Kasumi-1 (cell line): ENCODE measurements around the gene YTHDF1.
"Not testable (repeated sequence)": the region's sequence is repeated elsewhere in the genome, so short reads cannot be mapped to it uniquely, and the experiment has no call there.

Source experiments
- DNase-seq, 2 experiments: peaks; one replicate each; lab custom pipeline; 2025; lab: John Stamatoyannopoulos, UW

The YTHDF1 gene

GRCh38 chr20:63216041-63216848 lies at the start of gene YTHDF1:
YTHDF1 (minus strand) TSS chr20:63216131; CDS start chr20:63215892, 239 bp downstream.
- peak; percentile 90 to 94 for DNase-seq

GRCh38 chr20:63264519-63264918 lies 48.6 kb upstream of the YTHDF1 start:
- no peak for DNase-seq

GRCh38 chr20:63264000-63264399 lies 48.1 kb upstream of the YTHDF1 start:
- no peak for DNase-seq

DNA sequence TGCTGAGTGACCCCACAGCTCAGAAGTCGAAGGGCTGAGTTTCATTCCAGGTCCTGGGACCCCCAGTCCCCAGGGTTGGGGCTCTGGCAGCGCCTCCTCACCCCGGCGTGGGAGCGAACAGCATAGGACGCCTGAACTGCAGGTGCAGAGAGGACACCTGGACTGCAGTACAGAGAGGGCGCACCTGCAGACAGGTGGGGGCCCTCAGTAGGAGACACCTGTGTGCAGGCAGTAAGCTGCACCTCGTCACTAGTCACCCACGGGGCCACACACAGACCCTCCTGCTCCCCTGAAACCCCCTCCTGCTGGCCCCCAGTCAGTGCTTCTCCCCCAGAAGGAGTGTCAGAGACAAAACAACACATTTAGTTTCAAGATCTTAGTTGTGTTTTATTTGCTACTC lies 46.9 kb upstream of the YTHDF1 start:
- DNase-seq: no peak

DNA sequence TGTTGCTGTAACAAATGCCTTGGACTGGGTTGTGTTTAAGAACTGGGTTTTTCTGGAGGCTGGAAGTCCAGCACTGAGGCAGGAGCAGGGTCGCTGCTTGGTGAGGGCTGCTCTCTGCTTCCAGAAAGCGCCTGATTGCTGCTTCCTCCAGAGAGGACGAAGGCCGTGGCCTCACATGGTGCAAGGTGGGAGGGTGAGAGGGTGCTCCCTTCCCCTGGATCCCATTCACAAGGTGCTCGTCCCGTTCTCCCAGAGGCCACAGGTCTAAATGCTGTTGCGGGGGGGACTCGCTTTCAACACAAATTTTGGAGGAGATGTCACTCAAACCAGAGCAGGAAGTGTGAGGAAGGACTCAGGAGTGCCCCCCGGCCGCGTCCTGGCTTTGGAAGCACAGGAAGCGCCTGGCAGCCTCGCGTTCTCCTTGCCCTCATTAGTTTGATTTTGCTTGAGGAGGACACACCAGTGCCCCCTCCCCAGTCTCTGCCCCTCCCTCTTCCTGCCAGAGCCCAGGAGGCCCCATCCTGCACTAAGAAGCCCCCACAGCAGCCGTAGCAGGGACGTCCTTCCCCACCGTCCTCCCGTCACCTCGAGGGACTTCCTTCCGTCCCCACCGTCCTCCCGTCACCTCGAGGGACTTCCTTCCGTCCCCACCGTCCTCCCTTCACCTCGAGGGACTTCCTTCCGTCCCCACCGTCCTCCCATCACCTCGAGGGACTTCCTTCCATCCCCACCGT lies 46.0 kb upstream of the YTHDF1 start:
- no peak for DNase-seq

DNA sequence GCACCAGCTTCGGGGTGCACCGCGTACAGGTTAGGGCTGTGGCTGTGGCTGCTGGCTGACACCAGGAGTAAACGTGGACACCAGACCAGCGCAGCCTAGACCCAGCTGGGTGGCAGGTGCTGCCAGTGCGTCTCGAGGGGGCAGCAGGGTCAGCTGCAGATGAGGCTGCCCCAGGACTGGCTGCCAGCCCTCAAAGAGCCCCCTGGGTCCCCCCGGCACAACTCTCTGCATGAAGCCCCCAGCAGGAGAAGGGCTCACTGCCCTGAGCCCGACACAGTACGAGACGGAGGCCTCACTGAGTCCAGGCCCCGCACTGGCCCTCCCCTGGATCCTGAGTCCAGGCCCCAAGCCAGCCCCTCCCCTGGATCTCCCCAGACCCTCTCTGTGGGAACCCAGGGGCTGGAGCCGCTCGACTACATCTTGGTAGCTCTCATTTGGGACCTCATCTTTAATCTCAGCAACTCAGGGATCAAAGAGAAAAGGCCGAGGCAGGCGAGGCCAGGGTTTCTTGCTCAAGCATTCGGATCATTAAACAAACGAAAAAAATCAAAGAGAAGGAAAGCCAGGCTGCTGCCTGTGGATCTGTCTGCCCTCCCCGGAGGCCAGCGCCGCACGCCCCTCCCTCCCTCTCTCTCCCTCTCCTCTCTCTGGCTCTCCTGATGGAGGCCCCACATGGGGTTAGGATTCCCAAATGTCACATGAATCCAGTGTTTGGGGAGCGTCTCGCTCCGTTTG lies 45.3 kb upstream of the YTHDF1 start:
- no peak for DNase-seq

- no peak for DNase-seq
These were observed 44.6 kb upstream of the YTHDF1 start for GRCh38 chr20:63260521-63260920.

DNA sequence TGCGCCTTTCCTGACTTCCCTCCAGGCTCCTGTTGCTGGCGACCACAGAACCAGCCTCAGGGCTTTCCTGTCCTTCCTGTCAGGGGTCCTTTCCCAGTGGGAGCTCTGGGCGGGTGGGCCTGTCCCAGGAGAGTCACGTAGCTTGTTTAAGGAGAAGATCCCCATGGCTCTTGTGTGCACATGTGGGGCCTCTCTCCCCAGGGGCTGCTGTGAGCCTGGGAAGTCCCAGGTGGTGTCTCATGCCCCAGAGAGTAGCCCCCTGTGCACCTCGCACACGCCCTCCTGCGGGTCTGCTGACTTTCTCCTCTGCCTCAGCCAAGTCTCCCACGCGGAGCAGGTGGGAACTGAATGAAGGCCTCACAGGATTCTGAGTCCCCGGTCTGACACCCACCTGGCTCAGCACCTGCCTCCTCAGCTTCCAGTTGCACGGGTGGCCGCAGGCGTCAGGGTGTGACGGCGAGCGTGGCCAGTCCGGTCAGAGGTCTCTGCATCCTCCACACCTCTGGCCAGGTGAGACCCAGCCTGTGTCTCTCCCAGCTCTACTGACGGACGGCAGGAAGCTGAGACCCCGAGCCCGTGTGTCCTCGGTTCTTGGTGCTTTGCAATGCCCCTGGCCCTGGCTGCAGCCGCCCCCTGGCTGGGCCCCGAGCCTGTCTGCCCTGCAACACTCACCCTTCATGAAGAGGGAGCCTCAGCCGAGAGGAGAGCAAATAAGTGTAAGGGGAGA lies 44.0 kb upstream of the YTHDF1 start:
- no peak for DNase-seq

- DNase-seq: no peak
These were observed 42.9 kb upstream of the YTHDF1 start for GRCh38 chr20:63258781-63259180.

DNA sequence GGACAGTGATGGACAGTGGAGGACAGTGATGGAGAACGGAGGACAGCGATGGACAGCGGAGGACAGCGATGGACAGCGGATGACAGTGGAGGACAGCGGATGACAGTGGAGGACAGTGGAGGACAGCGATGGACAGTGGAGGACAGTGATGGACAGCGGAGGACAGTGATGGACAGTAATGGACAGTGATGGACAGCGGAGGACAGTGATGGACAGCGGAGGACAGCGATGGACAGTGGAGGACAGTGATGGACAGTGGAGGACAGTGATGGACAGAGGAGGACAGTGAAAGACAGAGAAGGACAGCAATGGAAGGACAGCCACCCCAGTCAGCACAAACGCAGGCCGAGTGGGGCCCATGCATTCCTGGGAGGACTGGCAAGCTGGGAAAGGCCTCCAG lies 41.7 kb upstream of the YTHDF1 start:
- DNase-seq: no peak

- no peak for DNase-seq
These were observed 41.0 kb upstream of the YTHDF1 start for GRCh38 chr20:63256954-63257353.

- no peak for DNase-seq
These were observed 40.2 kb upstream of the YTHDF1 start for GRCh38 chr20:63255931-63256704.

DNA sequence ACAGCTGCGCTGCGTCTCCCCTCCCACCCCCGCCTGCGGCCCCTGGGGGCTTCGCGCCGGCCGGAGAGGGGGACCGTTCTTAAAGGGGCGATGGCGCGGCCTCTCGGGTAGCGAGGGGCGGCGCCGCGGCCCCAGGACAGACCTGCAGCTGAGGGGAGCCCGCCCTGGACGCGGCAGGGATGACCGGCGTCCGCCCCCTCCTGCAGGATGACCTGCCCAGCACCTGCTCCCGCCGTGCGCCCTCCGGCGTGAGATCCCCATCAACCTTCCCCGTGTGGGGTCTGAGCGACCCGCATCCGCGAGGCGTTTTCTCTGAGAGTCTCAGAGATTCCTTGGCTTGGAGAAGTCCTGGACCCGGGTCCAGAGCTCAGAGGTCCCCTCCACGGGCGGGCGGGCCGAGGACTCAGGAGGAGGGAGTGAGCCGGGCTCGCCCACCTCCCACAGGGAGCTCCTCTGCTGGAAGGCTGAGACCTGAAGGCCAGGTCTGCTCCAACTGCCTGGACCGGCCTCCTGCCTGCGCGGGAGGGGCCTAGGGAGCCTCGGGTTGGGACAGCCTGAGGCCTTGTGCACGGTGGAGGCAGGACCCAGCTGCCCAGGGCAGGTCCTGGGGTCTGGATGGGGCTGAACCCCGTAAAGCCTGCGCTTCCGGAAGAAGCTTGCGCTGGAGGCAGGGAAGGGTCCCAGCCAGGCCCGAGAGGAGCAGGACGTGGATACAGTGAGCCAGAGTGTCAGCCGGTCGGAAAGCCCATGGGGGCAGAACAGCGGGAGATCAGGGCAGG lies 38.9 kb upstream of the YTHDF1 start:
- DNase-seq: no peak

GRCh38 chr20:63254232-63254605 lies 38.3 kb upstream of the YTHDF1 start, which contains the start of gene NKAIN4:
NKAIN4 (minus strand) TSS chr20:63254463; CDS start chr20:63254450, 13 bp downstream.
- no peak for DNase-seq

DNA sequence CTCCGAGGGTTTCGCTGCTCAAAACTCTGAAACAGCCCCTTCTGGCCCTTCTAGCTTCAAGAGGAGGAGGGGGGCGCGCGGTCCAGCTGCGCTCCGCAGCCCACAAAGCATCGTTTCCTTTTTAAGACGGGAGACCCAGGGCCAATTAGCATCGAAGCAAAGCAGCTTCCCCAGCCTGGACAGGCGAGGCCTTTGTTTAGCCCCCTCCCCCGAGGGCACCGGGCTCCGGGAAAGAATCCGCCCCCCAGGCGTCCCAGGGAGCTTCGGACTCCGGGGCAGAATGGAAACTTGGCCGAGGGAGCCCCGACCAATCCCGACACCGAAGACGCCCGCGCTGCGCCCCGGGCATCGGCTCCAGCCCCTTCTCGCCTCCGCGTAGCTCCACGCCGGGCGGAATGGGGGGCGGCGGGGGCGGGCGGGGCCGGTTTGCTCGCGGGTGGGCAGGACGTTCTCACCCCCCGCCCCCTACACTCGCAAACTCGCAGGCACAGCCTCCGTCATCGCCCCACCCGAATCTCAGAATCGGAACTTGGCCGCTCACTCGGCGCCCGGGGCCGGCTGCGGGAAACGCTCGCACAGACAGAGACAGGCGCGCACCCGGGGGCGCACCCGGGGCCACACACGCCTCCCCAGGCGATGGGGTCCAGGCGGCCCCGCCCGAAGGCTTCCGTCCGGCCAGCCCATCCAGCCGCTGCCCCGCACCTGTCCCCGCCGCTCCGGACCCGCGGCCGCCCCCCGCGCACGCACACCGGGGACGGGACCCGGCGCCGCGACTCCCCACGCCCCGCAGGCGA lies 37.7 kb upstream of the YTHDF1 start:
- DNase-seq: no peak

DNA sequence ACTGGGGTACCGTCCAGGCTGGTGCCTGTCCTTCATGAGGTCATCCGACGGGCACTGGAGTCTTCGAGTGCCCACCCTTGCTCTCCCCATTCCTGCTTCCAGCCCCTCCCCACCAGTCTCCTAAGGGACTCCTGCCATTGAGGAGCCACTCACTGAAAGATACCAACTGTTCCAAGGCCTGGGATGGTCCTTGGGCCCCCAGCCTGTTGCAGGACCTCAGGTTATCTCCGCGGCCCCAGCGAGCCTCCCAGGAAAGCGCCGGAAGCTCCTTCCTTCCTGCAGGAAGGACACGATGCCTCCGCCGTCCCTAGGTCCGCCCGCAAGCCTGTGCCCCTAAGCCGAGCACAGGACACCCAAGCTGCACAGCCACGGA lies 37.1 kb upstream of the YTHDF1 start:
- no peak for DNase-seq

DNA sequence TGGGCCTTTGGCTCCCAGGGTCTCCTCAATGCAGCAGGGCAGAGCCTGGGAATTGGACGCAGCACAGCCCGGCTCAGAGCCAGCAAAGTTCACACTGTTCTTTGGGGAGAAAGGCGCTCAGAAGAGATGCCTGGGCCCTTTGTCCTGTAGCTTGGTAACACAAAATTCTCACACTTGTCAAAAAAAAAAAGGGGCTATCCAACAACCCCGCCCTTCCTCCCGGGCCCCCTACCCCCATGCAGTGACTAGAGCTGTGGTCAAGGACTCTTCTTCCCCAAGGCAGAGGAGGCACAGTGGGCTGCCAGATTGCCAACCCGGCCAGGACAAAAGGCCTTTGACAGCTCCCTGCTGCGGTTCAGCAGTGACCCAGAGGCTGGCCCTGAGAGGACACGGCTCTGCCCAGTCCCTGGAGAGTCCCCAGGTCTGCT lies 36.4 kb upstream of the YTHDF1 start:
- DNase-seq: no peak

GRCh38 chr20:63251350-63251749 lies 35.4 kb upstream of the YTHDF1 start:
- DNase-seq: not testable (repeated sequence)

- DNase-seq: no peak
These were observed 34.0 kb upstream of the YTHDF1 start for GRCh38 chr20:63249891-63250290.
